IMR-90 (cell line): ENCODE results near the gene KCNQ1. TPM values are rescaled to one million over a fixed set of nuclear protein-coding genes. Genes with fewer than 3 reads are reported as not detected.

Experiments used
- ATAC-seq: fragments of 200-7000 bp; cut with Tn5 transposase; 2 replicates; pipeline ENCODE4 v1.9.1; 2020; ENCODE audit warnings: low read depth, mild to moderate bottlenecking, moderate library complexity
- BruUV-seq: library from RNA; stranded (reverse); fragments of 400-500 nt; replicated peaks from 2 replicates; lab custom pipeline; 2021; lab: Mats Ljungman, UMichigan
- CTCF ChIA-PET: fragments of 300-600 bp; formaldehyde crosslinking; extraction: SDS; loops from one replicate; lab custom pipeline; 2021; ENCODE audit warnings: antibody characterized with exemption; lab: Yijun Ruan, JAX
- POLR2A ChIA-PET: fragments of 300-600 bp; sonication (Branson Sonifier 250); formaldehyde crosslinking; loops from one replicate; lab custom pipeline; 2022; ENCODE audit warnings: antibody characterized with exemption; ENCODE audit not compliant: unreplicated experiment; lab: Charles Lee
- DNase-seq: peaks from one replicate; pipeline ENCODE4 v3.0.0; 2013
- H2AFZ ChIP-seq: replicated peaks from 2 replicates; pipeline ENCODE3; 2013; ENCODE audit warnings: low read length, mild to moderate bottlenecking; ENCODE audit not compliant: poor library complexity
- H2AK5ac ChIP-seq: 2 replicates; pipeline ENCODE4 v1.6.1; 2013; ENCODE audit warnings: low read depth, low read length, inconsistent platforms
- H2AK9ac ChIP-seq: replicated peaks from 2 replicates; pipeline ENCODE3; 2013; ENCODE audit warnings: mild to moderate bottlenecking, low read depth, low read length, moderate library complexity; ENCODE audit not compliant: poor library complexity
- H2BK120ac ChIP-seq: 2 replicates; pipeline ENCODE4 v1.6.1; 2013; ENCODE audit warnings: low read depth, low read length, inconsistent platforms
- H2BK15ac ChIP-seq: 3 replicates; pipeline ENCODE4 v1.6.1; 2013; ENCODE audit warnings: low read depth, low read length, inconsistent platforms
- H2BK20ac ChIP-seq: 2 replicates; pipeline ENCODE4 v1.6.1; 2013; ENCODE audit warnings: low read depth, mild to moderate bottlenecking, inconsistent platforms, low read length, moderate library complexity
- H2BK5ac ChIP-seq: 2 replicates; pipeline ENCODE4 v1.6.1; 2013; ENCODE audit warnings: mild to moderate bottlenecking, low read depth, low read length, inconsistent platforms; ENCODE audit not compliant: poor library complexity, severe bottlenecking
- H3K14ac ChIP-seq: replicated peaks from 2 replicates; pipeline ENCODE4 v1.6.1; 2013; ENCODE audit warnings: low read depth, low read length, inconsistent platforms
- H3K18ac ChIP-seq: 2 replicates; pipeline ENCODE4 v1.6.1; 2013; ENCODE audit warnings: low read depth, low read length, control low read depth
- H3K23ac ChIP-seq: 2 replicates; pipeline ENCODE4 v1.6.1; 2013; ENCODE audit warnings: low read depth, low read length, inconsistent platforms
- H3K27ac ChIP-seq: 2 replicates; pipeline ENCODE4 v1.5.1; 2013; ENCODE audit warnings: mild to moderate bottlenecking, control low read depth, low read length; ENCODE audit not compliant: insufficient read depth
- H3K27me3 ChIP-seq: 2 replicates; pipeline ENCODE4 v1.6.1; 2013; ENCODE audit warnings: low read length; ENCODE audit not compliant: control insufficient read depth, insufficient read depth
- H3K36me3 ChIP-seq: 2 replicates; pipeline ENCODE4 v1.6.1; 2013; ENCODE audit warnings: low read length, mixed read lengths; ENCODE audit not compliant: control insufficient read depth, insufficient read depth
- H3K4ac ChIP-seq: 2 replicates; pipeline ENCODE4 v1.6.1; 2013; ENCODE audit warnings: low read depth, low read length, inconsistent platforms
- H3K4me1 ChIP-seq: 2 replicates; pipeline ENCODE4 v1.6.1; 2013; ENCODE audit warnings: low read length, mixed read lengths; ENCODE audit not compliant: control insufficient read depth, insufficient read depth
- H3K4me2 ChIP-seq: 2 replicates; pipeline ENCODE4 v1.6.1; 2013; ENCODE audit warnings: low read depth, mild to moderate bottlenecking, control low read depth, low read length, moderate library complexity
- H3K4me3 ChIP-seq: 2 replicates; pipeline ENCODE4 v1.5.1; 2013; ENCODE audit warnings: low read depth, mild to moderate bottlenecking, control low read depth, low read length, moderate library complexity; ENCODE audit not compliant: insufficient read depth
- H3K56ac ChIP-seq: 2 replicates; pipeline ENCODE4 v1.6.1; 2013; ENCODE audit warnings: low read length, inconsistent platforms; ENCODE audit not compliant: insufficient read depth; ENCODE audit errors: extremely low read depth
- H3K79me1 ChIP-seq, 2 experiments: 2 replicates each; pipeline ENCODE4 v1.6.1; 2013; ENCODE audit warnings: low read length in 2 of 2, inconsistent platforms in 1 of 2, low read depth in 1 of 2
- H3K9ac ChIP-seq: 2 replicates; pipeline ENCODE4 v1.6.1; 2013; ENCODE audit warnings: low read depth, low read length, control low read depth
- H3K9me1 ChIP-seq: 2 replicates; pipeline ENCODE4 v1.6.1; 2013; ENCODE audit warnings: low read length, inconsistent platforms; ENCODE audit not compliant: insufficient read depth
- H3K9me3 ChIP-seq: 2 replicates; pipeline ENCODE4 v1.6.1; 2013; ENCODE audit warnings: low read length; ENCODE audit not compliant: control insufficient read depth, insufficient read depth
- H4K20me1 ChIP-seq: 2 replicates; pipeline ENCODE4 v1.6.1; 2013; ENCODE audit warnings: low read length, inconsistent platforms; ENCODE audit not compliant: insufficient read depth
- H4K5ac ChIP-seq: 2 replicates; pipeline ENCODE4 v1.6.1; 2013; ENCODE audit warnings: mild to moderate bottlenecking, low read depth, low read length, control low read depth
- H4K8ac ChIP-seq, 2 experiments: 2 replicates each; pipeline ENCODE4 v1.6.1; 2013; ENCODE audit warnings: low read depth in 2 of 2, low read length in 2 of 2, control low read depth in 1 of 2, inconsistent platforms in 1 of 2
- H4K91ac ChIP-seq: 2 replicates; pipeline ENCODE4 v1.6.1; 2013; ENCODE audit warnings: low read depth, low read length, inconsistent platforms; ENCODE audit not compliant: insufficient read depth
- BHLHE40 ChIP-seq: fragments of 150-350 bp; IDR thresholded peaks from 2 replicates; pipeline ENCODE4 v1.6.1; 2016; ENCODE audit warnings: mild to moderate bottlenecking, low read depth, low read length
- CHD1 ChIP-seq: IDR thresholded peaks from 2 replicates; pipeline ENCODE4 v1.6.1; 2012; ENCODE audit warnings: low read depth, low read length, improper control_type of control experiment
- FOS ChIP-seq: fragments of 150-350 bp; IDR thresholded peaks from 2 replicates; pipeline ENCODE4 v1.6.1; 2016; ENCODE audit warnings: low read depth, low read length
- MAFK ChIP-seq: IDR thresholded peaks from 2 replicates; pipeline ENCODE4 v1.6.1; 2012; ENCODE audit warnings: low read depth, low read length, improper control_type of control experiment
- MAZ ChIP-seq: IDR thresholded peaks from 2 replicates; pipeline ENCODE4 v1.6.1; 2012; ENCODE audit warnings: low read depth, mild to moderate bottlenecking, low read length, improper control_type of control experiment, moderate library complexity, borderline replicate concordance
- POLR2A ChIP-seq: IDR thresholded peaks from 2 replicates; pipeline ENCODE4 v1.6.1; 2012; ENCODE audit warnings: mild to moderate bottlenecking, low read depth, low read length
- RAD21 ChIP-seq: IDR thresholded peaks from 2 replicates; pipeline ENCODE4 v1.6.1; 2012; ENCODE audit warnings: low read length, improper control_type of control experiment
- RCOR1 ChIP-seq: IDR thresholded peaks from 2 replicates; pipeline ENCODE4 v1.6.1; 2012; ENCODE audit warnings: mild to moderate bottlenecking, low read length, improper control_type of control experiment; ENCODE audit not compliant: insufficient replicate concordance
- SMC3 ChIP-seq: fragments of 150-350 bp; IDR thresholded peaks from 2 replicates; pipeline ENCODE4 v1.6.1; 2016; ENCODE audit warnings: low read depth, mild to moderate bottlenecking, antibody characterized with exemption, low read length, moderate library complexity
- whole genome bisulfite sequencing, 2 experiments: methylation state at CpG; one replicate each; pipeline versions ENCODE4 v1.1.5 to v1.1.7; 2013; ENCODE audit warnings: missing lambda C conversion rate in 2 of 2; ENCODE audit not compliant: insufficient read length in 1 of 2; ENCODE audit errors: extremely low coverage in 2 of 2; 5-methylcytosine and 5-hydroxymethylcytosine counted together
- dilution Hi-C: fragments of 300-500 bp; cut with HindIII; formaldehyde crosslinking; loops from one replicate; pipeline ENCODE4 v1.14.3; 2018; ENCODE audit warnings: low sequenced_read_pairs; ENCODE audit not compliant: unreplicated experiment
- in situ Hi-C: fragments of 300-500 bp; cut with MboI; formaldehyde crosslinking; loops from 3 replicates; pipeline ENCODE4 v1.14.3; 2019; ENCODE audit warnings: low sequenced_read_pairs, inconsistent platforms, mixed read lengths
- intact Hi-C: fragments of 100-400 bp; cut with micrococcal nuclease; formaldehyde crosslinking; loops from 2 replicates; pipeline ENCODE4 v1.10.0; 2022
- polyA plus RNA-seq, 3 experiments: library from polyadenylated mRNA; depleted of rRNA; stranded (reverse); fragments of >200 nt; gene quantifications; 2 replicates each; pipeline ENCODE4 v1.2.3, GENCODE V29; 2012; ENCODE audit warnings: low replicate concordance in 1 of 3
- total RNA-seq: library from RNA; depleted of rRNA; stranded (reverse); fragments of >200 nt; gene quantifications from 2 replicates; pipeline ENCODE4 v1.2.3, GENCODE V29; 2012
- TF ChIP-seq, protein P1 (sequence below): fragments of 150-350 bp; IDR thresholded peaks from 2 replicates; pipeline ENCODE4 v1.6.1; 2016; ENCODE audit warnings: low read depth, mild to moderate bottlenecking, low read length, moderate library complexity, borderline replicate concordance
- TF ChIP-seq, protein P2 (sequence below): conservative IDR thresholded peaks from 2 replicates; pipeline ENCODE4 v1.5.1; 2012; ENCODE audit warnings: mild to moderate bottlenecking, low read depth, low read length, improper control_type of control experiment

KCNQ1 gene
- total and polyA plus RNA-seq, 2 of the 4 experiments (the other 2 are of a cell fraction), result 0.07 TPM; not detected in 1

DNA sequence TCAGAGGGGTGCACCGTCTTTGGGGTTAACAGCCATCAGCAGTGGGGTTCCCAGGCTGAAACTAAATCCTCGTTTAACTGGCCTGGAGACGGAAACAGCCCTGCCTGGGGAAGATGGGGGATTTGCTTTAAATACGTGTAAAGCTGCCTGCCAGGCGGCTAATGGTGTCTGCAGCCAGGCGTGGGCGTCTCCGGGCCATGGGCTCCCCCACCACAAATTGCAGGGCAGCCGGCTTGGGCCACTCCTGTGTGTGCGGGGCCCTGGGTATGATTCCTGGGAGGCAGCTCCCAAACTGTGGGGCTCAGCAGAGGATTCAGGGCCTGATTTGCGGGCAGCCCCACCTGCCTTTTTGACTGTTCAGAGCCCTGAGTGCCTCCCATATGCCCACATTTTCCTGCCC, 110.5 kb downstream of the KCNQ1 start:
- dilution Hi-C loops, result no loop called here
- Histone ChIP-seq H3K9ac (no peak overlapping the region), H2AFZ (no peak overlapping the region), H2AK5ac (no peak overlapping the region), H3K4ac (no peak overlapping the region), H2BK15ac (no peak overlapping the region), H3K23ac (no peak overlapping the region), H4K20me1 (no peaks in the 10 kb centered on the region; the same call in 1 of the 2 replicates), H2AK9ac (no peak overlapping the region), H3K56ac (no peak overlapping the region), H3K4me3 (no peak overlapping the region), H2BK20ac (no peak overlapping the region), H3K79me1 (no peaks in the 10 kb centered on the region), H3K4me2 (no peak overlapping the region), H3K27ac (no peak overlapping the region), H3K9me1 (no peaks in the 10 kb centered on the region), H2BK5ac (no peak overlapping the region), H3K4me1 (no peaks in the 10 kb centered on the region), H3K18ac (no peak overlapping the region), H2BK120ac (no peak overlapping the region), H4K8ac (no peak overlapping the region), H3K14ac (no peak overlapping the region), H3K27me3 (peaks cover 51% of the 10 kb centered on the region), H3K9me3 (peaks cover 5% of the 10 kb centered on the region; the same call in 1 of the 2 replicates), H3K36me3 (no peaks in the 10 kb centered on the region), H4K5ac (no peak overlapping the region), H4K91ac (no peak overlapping the region)
- in situ Hi-C loops, result no loop called here
- POLR2A ChIA-PET, result interaction anchor here (0.6 kb wide), 1 partner anchor 334 kb away, joined by 5 read pairs; no protein-coding TSS in a partner anchor
- ATAC-seq (no peak), DNase-seq (no peak)
- 83% methylated on average over 2 of the region's 11 CpGs; no CpG with 5 or more reads in 1 of the 2 experiments for WGBS, 2 experiments
- intact Hi-C loops, result no loop called here
- CTCF ChIA-PET, result no interaction called here
- no TSS peak for BruUV-seq
- TF ChIP-seq SMC3, result no peak
- TF ChIP-seq MAZ, result no peak
- no peak for TF ChIP-seq RAD21
- no peak for TF ChIP-seq FOS
- no peak for TF ChIP-seq MAFK
- TF ChIP-seq BHLHE40, result no peak
- TF ChIP-seq, protein P1, sequence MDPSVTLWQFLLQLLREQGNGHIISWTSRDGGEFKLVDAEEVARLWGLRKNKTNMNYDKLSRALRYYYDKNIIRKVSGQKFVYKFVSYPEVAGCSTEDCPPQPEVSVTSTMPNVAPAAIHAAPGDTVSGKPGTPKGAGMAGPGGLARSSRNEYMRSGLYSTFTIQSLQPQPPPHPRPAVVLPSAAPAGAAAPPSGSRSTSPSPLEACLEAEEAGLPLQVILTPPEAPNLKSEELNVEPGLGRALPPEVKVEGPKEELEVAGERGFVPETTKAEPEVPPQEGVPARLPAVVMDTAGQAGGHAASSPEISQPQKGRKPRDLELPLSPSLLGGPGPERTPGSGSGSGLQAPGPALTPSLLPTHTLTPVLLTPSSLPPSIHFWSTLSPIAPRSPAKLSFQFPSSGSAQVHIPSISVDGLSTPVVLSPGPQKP, result no peak
- TF ChIP-seq, protein P2, sequence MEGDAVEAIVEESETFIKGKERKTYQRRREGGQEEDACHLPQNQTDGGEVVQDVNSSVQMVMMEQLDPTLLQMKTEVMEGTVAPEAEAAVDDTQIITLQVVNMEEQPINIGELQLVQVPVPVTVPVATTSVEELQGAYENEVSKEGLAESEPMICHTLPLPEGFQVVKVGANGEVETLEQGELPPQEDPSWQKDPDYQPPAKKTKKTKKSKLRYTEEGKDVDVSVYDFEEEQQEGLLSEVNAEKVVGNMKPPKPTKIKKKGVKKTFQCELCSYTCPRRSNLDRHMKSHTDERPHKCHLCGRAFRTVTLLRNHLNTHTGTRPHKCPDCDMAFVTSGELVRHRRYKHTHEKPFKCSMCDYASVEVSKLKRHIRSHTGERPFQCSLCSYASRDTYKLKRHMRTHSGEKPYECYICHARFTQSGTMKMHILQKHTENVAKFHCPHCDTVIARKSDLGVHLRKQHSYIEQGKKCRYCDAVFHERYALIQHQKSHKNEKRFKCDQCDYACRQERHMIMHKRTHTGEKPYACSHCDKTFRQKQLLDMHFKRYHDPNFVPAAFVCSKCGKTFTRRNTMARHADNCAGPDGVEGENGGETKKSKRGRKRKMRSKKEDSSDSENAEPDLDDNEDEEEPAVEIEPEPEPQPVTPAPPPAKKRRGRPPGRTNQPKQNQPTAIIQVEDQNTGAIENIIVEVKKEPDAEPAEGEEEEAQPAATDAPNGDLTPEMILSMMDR, result no peak
- TF ChIP-seq POLR2A, result no peak
- TF ChIP-seq CHD1, result no peak
- TF ChIP-seq RCOR1, result no peak
